ENCODE measurements around the gene BCL7B.
A peak's percentile ranks its signal among the peaks of the same experiment; 100 is the strongest.
"Not testable (repeated sequence)": the region's sequence is repeated elsewhere in the genome, so short reads cannot be mapped to it uniquely, and the experiment has no call there.

The BCL7B gene

DNA sequence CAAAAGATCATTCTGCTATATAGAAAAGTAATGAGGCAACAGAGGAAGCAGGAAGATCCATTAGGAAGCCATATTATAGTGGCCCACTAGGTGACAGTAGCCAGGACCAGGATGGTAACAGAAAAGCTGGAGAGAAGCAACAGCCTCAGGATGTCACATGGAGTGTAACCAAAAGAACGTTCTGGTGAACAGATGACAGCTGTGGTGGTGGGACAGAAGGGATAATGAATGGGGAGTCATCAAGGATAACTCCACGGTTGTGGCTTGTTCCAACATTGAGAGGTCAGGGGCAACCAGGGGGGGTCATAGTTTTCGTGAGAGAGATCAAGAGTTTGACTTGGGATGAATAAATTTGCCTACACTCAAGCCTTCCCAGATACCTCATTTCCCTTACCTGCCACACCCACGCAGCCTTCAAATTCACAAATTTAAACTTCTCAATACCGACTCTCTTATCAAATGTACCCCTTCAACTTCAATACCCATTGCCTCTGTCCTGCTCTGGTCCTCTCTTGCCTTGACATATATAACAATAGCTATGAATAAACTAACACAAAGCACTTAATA is 11.6 kb upstream of the BCL7B start:
- Histone ChIP-seq H3K36me3 (ENCODE audit: insufficient read depth, low read length) (peaks cover 48% of the 10 kb centered on the region), H3K4me1 (ENCODE audit: insufficient read depth, low read length) (no peaks in the 10 kb centered on the region), H3K27ac (ENCODE audit: low read depth, low read length) (no peak overlapping the region), H3K9ac (ENCODE audit: low read length) (no peak overlapping the region), H3K27me3 (ENCODE audit: control insufficient read depth in 1 of 2, insufficient read depth in 2 of 2, low read length in 2 of 2) (no peaks in the 10 kb centered on the region), H3K9me3 (ENCODE audit: low read length) (no peaks in the 10 kb centered on the region), H3K4me3 (ENCODE audit: low read depth in 1 of 2, low read length in 2 of 2) (no peak overlapping the region)

DNA sequence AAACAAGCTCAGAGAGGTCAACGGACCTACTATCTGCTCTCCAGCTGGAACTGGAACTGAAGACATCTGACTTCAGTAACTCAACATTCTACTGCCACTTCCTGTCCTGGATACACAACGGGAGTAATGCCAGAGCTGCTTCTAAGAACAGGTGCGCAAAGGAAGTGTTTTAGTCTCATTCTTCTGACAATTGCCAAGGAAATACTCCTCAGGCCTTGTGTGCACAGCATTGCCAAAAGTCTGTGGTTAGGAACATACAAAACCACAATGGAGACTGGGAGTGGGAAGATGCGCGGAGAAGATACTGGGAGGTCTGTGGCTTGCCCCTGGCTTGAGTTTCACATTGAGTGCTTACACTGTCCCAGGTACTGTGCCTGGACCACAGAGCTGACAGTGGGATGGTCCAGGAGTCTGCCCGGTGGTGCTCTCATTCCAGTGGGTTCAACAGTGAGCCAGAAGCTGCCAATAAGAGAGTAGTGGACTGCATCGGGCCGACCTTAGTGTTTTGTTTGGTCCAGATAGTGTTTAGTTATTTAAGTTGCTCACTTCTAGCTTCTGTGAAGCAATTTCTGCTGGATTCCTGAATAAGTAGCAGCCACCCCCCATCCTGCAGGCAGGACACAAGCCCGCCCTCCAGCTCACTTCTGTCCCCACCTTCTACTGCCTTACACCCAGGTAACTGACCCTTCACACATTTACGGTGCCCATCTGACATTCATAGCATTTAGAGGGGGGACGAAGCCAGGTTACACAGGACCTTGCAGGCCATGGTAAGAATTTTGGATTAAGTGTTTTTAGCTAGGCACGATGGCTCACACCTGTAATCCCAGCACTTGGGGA is 10.6 kb upstream of the BCL7B start:
- H3K27ac ChIP-seq (ENCODE audit: low read depth, low read length) = no peak overlapping the region
- no peaks in the 10 kb centered on the region for H3K4me1 ChIP-seq (ENCODE audit: insufficient read depth, low read length)
- no peak overlapping the region for H3K4me3 ChIP-seq (ENCODE audit: low read depth in 1 of 2, low read length in 2 of 2)
- H3K9ac ChIP-seq (ENCODE audit: low read length) = no peak overlapping the region
- no peaks in the 10 kb centered on the region for H3K27me3 ChIP-seq (ENCODE audit: control insufficient read depth in 1 of 2, insufficient read depth in 2 of 2, low read length in 2 of 2)
- peaks cover 37% of the 10 kb centered on the region for H3K36me3 ChIP-seq (ENCODE audit: insufficient read depth, low read length)
- H3K9me3 ChIP-seq (ENCODE audit: low read length) = no peaks in the 10 kb centered on the region

DNA sequence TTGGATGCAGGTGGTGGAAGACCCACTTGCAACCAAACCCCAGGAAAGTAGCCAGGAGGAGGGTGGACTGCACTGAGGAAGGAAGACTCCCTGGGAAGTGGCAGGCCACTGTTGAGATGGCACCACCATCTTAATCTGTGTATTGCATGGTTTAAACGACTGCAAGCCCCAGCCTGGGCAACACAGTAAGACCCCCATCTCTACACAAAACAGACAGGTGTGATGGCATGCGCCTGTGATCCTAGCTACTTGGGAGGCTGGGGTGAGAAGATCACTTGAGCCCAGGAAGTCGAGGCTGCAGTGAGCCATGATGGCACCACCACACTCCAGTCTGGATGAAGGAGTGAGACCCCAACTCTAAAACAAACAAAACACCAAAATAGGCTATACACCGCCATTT is 9.7 kb upstream of the BCL7B start:
- Histone ChIP-seq H3K4me3 (ENCODE audit: low read depth in 1 of 2, low read length in 2 of 2) (no peak overlapping the region), H3K9ac (ENCODE audit: low read length) (no peak overlapping the region), H3K27ac (ENCODE audit: low read depth, low read length) (no peak overlapping the region), H3K9me3 (ENCODE audit: low read length) (no peaks in the 10 kb centered on the region), H3K27me3 (ENCODE audit: control insufficient read depth in 1 of 2, insufficient read depth in 2 of 2, low read length in 2 of 2) (no peaks in the 10 kb centered on the region), H3K4me1 (ENCODE audit: insufficient read depth, low read length) (no peaks in the 10 kb centered on the region), H3K36me3 (ENCODE audit: insufficient read depth, low read length) (peaks cover 28% of the 10 kb centered on the region)

DNA sequence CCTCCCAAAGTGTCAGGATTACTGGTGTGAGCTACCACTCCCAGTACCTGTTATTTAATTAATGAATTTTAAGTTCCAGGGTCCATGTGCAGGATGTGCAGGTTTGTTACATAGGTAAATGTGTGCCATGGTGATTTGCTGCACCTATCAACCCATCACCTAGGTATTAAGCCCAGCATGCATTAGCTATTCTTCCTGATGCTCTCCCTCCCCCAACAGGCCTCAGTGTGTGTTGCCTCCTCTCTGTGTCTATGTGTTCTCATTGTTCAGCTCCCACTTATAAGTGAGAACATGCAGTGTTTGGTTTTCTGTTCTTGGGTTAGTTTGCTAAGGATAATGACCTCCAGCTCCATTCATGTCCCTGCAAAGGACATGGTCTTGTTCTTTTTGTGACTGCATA is 8.9 kb upstream of the BCL7B start:
- H3K27ac ChIP-seq (ENCODE audit: low read depth, low read length); H3K27me3 ChIP-seq (ENCODE audit: control insufficient read depth in 1 of 2, insufficient read depth in 2 of 2, low read length in 2 of 2); H3K9me3 ChIP-seq (ENCODE audit: low read length); H3K9ac ChIP-seq (ENCODE audit: low read length); H3K4me1 ChIP-seq (ENCODE audit: insufficient read depth, low read length); H3K4me3 ChIP-seq (ENCODE audit: low read depth in 1 of 2, low read length in 2 of 2): not testable (repeated sequence)
- H3K36me3 ChIP-seq (ENCODE audit: insufficient read depth, low read length) = peaks cover 22% of the 10 kb centered on the region

DNA sequence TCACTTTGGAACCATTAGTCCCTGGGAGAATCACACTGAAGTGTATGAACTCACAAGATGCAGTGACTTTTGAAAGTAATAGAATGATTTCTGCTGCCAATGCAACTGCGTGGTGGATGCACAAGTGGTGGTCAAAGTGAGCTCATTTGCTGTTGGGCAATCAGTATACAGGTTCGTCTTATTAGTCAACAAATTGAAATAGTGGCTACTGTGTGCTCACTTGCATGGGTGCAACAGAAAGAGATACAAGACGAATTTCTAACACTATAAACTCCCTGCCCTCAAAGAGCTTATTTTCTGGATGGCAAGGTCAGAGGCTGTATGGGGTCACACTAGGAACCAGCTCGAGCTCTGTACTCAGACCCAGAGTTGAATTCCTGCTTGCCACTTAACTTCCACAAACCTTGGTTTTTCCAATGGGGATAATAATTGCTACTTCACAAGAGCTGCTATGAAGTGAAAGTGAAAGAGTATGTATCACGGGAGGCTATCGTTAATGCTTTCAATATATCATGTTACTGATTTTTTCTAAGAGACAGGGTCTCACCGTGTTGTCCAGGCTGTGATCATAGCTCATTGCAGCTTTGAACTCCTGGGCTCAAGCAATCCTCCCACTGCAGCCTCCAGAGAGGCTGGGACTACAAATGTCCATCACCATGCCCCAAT is 8.3 kb upstream of the BCL7B start:
- peaks cover 16% of the 10 kb centered on the region for H3K36me3 ChIP-seq (ENCODE audit: insufficient read depth, low read length)
- H3K9me3 ChIP-seq (ENCODE audit: low read length) = no peaks in the 10 kb centered on the region
- no peaks in the 10 kb centered on the region for H3K27me3 ChIP-seq (ENCODE audit: control insufficient read depth in 1 of 2, insufficient read depth in 2 of 2, low read length in 2 of 2)
- peak overlapping the region in 1 of 2 donors; percentile 39 for H3K4me3 ChIP-seq (ENCODE audit: low read depth in 1 of 2, low read length in 2 of 2)
- H3K9ac ChIP-seq (ENCODE audit: low read length) = no peak overlapping the region
- H3K27ac ChIP-seq (ENCODE audit: low read depth, low read length) = no peak overlapping the region
- no peaks in the 10 kb centered on the region for H3K4me1 ChIP-seq (ENCODE audit: insufficient read depth, low read length)

DNA sequence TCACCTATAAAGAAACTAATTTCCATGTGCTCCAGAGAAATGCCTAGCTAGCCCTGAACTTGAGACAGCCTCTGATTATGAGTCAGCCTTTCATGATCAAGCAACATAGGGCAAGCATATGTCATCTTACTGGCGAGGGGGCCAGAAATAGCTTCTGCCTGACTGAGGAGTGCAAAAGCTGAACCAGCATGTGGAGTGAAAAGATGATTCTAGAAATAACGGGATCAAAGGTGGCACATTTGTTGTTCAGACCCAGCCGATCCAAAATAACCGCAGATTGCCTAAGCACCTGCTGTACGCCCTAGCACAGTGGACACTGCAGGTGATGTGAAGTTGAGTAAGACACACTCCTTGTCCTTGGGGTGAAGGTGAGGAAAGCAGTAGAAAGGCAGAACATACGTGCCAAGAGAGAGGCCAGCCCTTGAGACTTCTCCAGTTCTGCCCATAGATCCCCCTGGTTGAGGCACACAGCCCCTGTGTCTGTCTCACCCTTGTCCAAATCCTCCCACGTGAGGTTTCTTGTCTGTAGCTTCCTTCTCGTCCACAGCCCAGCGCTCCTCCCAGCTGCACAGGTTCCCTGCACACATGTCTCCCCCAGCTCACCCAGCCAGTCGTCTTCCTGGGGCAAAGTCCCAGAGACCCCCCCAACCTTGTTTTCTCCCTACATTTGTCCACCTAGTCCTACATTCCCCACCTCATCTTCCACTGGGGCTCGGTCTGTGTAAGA is 2.8 kb upstream of the BCL7B start:
- H3K27me3 ChIP-seq (ENCODE audit: control insufficient read depth in 1 of 2, insufficient read depth in 2 of 2, low read length in 2 of 2) = no peaks in the 10 kb centered on the region
- peaks cover 12% of the 10 kb centered on the region for H3K4me1 ChIP-seq (ENCODE audit: insufficient read depth, low read length)
- H3K9me3 ChIP-seq (ENCODE audit: low read length) = no peaks in the 10 kb centered on the region
- no peaks in the 10 kb centered on the region for H3K36me3 ChIP-seq (ENCODE audit: insufficient read depth, low read length)
- H3K9ac ChIP-seq (ENCODE audit: low read length) = no peak overlapping the region
- H3K27ac ChIP-seq (ENCODE audit: low read depth, low read length) = no peak overlapping the region
- no peak overlapping the region for H3K4me3 ChIP-seq (ENCODE audit: low read depth in 1 of 2, low read length in 2 of 2)

DNA sequence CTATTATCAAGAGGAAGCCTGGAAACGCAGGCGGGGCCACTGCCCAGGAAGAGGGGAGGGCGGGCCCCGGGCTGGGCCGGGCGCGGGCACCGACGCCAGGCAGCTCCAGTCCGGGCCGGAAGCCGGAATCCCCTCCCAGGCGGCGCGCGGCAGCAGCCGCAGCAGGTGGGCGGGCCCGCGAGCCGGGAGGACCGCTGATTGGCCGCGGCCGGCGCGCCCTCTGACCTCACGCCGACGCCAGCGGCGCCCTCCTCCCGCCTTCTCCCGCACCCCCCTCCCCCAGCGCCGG is 438 bp downstream of the BCL7B start:
- Histone ChIP-seq H3K4me3 (ENCODE audit: low read depth in 1 of 2, low read length in 2 of 2) (peak overlapping the region; percentile 95 to 98), H3K27me3 (ENCODE audit: control insufficient read depth in 1 of 2, insufficient read depth in 2 of 2, low read length in 2 of 2) (no peaks in the 10 kb centered on the region), H3K36me3 (ENCODE audit: insufficient read depth, low read length) (peaks cover 16% of the 10 kb centered on the region), H3K4me1 (ENCODE audit: insufficient read depth, low read length) (peaks cover 23% of the 10 kb centered on the region), H3K9me3 (ENCODE audit: low read length) (no peaks in the 10 kb centered on the region), H3K9ac (ENCODE audit: low read length) (peak overlapping the region; percentile 90), H3K27ac (ENCODE audit: low read depth, low read length) (peak overlapping the region; percentile 43)

DNA sequence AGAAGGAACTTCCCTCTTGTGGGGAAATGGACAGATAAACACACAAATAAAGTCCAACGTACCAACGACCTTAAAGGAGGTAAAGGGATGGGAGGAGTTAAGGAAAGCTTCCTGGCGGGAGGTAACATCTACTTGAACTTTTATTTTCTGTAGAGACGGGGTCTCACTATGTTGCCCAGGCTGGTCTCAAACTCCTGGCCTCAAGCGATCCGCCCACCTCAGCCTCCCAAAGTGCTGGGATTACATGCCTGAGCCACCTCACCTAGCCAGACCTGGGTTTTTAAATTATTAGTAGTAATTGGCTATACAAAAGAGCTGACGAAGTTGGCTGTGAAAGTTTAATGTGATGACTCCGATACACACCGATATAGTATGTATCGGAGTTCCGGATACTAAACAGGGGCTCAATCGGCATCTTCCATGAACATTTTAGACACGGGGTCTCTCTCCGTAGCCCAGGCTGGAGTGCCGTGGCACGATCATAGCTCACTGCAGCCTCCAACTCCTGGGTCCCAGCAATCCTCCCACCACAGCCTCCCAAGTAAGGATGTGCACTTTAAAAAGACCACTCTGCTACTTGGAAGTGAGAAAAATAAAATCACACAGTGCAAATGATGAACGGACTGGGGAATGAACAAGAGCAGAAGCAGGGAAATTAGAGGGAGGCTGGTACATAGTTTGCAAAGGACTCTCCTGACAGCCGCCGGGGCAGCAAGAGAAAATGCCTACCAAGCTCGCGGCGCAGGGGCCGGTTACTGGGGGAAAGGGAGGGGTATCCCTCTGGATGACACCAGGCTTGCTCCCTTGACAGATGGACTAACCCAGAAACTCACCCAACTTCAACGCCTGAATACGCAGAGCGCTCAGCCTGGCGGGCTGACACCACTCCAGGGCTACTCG is 1.0 kb downstream of the BCL7B start:
- no peaks in the 10 kb centered on the region for H3K9me3 ChIP-seq (ENCODE audit: low read length)
- peaks cover 20% of the 10 kb centered on the region for H3K36me3 ChIP-seq (ENCODE audit: insufficient read depth, low read length)
- H3K4me3 ChIP-seq (ENCODE audit: low read depth in 1 of 2, low read length in 2 of 2) = peak overlapping the region; percentile 53 to 95
- no peaks in the 10 kb centered on the region for H3K27me3 ChIP-seq (ENCODE audit: control insufficient read depth in 1 of 2, insufficient read depth in 2 of 2, low read length in 2 of 2)
- H3K9ac ChIP-seq (ENCODE audit: low read length) = peak overlapping the region; percentile 90
- peak overlapping the region; percentile 43 for H3K27ac ChIP-seq (ENCODE audit: low read depth, low read length)
- H3K4me1 ChIP-seq (ENCODE audit: insufficient read depth, low read length) = peaks cover 23% of the 10 kb centered on the region

DNA sequence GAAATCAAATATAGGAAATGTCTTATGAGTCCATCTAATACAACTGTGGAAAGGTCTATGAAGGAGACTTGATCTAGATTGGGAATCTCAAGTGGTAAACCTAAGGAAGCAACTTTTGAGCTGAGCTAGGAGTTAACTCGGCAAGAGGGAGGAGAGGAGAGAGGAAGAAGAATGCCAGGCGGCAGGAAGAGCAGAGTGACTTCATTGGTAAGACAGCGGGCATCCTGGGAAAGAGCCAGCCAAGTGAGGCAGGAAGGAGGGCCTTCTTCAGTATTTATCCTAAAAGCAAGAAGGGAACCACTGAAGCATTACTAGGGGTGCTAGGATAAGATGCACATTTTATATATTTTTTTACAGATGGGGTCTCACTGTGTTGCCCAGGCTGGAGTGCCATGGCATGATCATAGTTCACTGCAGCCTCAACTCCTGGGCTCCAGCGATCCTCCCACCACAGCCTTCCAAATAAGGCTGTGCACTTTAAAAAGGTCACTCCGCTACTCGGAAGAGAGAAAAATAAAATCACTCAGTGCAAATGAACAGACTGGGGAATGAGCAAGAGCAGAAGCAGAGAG is 2.0 kb downstream of the BCL7B start:
- Histone ChIP-seq H3K4me1 (ENCODE audit: insufficient read depth, low read length) (peaks cover 23% of the 10 kb centered on the region), H3K9ac (ENCODE audit: low read length) (peak overlapping the region; percentile 90), H3K27me3 (ENCODE audit: control insufficient read depth in 1 of 2, insufficient read depth in 2 of 2, low read length in 2 of 2) (no peaks in the 10 kb centered on the region), H3K9me3 (ENCODE audit: low read length) (no peaks in the 10 kb centered on the region), H3K27ac (ENCODE audit: low read depth, low read length) (peak overlapping the region; percentile 43), H3K4me3 (ENCODE audit: low read depth in 1 of 2, low read length in 2 of 2) (peak overlapping the region; percentile 3 to 95), H3K36me3 (ENCODE audit: insufficient read depth, low read length) (peaks cover 27% of the 10 kb centered on the region)

DNA sequence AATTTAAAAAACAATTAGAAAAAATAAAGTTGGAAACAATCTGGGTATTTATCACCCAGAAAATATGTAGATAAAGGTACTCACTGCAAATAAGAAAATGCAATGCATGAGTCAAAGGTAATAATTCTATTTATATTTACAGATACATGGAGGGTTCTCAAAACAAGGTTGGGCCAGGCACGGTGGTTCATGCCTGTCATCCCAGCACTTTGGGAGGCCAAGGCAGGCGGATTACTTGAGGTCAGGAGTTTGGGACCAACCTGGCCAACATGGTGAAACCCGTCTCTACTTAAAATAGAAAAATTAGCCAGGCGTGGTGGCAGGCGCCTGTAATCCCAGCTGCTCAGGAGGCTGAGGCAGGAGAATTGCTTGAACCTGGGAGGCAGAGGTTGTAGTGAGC is 7.4 kb downstream of the BCL7B start:
- H3K9ac ChIP-seq (ENCODE audit: low read length); H3K27me3 ChIP-seq (ENCODE audit: control insufficient read depth in 1 of 2, insufficient read depth in 2 of 2, low read length in 2 of 2); H3K4me3 ChIP-seq (ENCODE audit: low read depth in 1 of 2, low read length in 2 of 2); H3K27ac ChIP-seq (ENCODE audit: low read depth, low read length); H3K4me1 ChIP-seq (ENCODE audit: insufficient read depth, low read length); H3K9me3 ChIP-seq (ENCODE audit: low read length): not testable (repeated sequence)
- H3K36me3 ChIP-seq (ENCODE audit: insufficient read depth, low read length) = peaks cover 36% of the 10 kb centered on the region
